Measurements from ENCODE around the gene HIVEP2. TPM values are rescaled to one million over a fixed set of nuclear protein-coding genes. Genes with fewer than 3 reads are reported as not detected.

Gene HIVEP2
- total RNA-seq, 1 experiment from 2014 or later, result 4.2 TPM

DNA sequence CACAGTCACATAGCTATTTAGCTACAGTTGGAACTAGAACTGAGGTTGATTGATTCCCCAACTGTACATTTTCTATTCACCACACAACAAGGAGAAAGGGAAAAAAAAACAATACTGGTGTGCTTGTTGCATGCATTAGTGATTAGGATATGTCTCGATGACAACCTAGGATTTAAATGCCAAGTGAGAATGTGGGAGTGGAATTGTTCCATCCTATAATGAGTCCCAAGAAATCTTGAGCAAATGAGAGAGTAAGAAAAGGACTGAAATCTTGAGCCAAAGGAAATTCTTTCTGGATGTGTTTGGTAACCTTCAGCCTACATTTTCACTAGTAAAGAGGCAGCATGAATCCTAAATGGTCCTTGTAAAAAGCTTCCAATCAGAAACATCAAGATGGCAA, 232.7 kb downstream of the HIVEP2 start:
- H4K91ac ChIP-seq (ENCODE audit: insufficient read length, low read depth, low read length), result no peak overlapping the region
- no peak overlapping the region for H2AFZ ChIP-seq (ENCODE audit: low read length)
- no peaks in the 10 kb centered on the region; the same call in 1 of the 2 replicates for H3K4me1 ChIP-seq (ENCODE audit: insufficient read depth, low read length)
- H2BK120ac ChIP-seq (ENCODE audit: low read depth, low read length, poor library complexity, severe bottlenecking), result no peak overlapping the region
- no peak overlapping the region for H3K4me2 ChIP-seq (ENCODE audit: insufficient read depth, insufficient read length, low read length)
- no peak overlapping the region for H2BK12ac ChIP-seq (ENCODE audit: insufficient read length, low read depth, low read length)
- TF ChIP-seq, protein P1, sequence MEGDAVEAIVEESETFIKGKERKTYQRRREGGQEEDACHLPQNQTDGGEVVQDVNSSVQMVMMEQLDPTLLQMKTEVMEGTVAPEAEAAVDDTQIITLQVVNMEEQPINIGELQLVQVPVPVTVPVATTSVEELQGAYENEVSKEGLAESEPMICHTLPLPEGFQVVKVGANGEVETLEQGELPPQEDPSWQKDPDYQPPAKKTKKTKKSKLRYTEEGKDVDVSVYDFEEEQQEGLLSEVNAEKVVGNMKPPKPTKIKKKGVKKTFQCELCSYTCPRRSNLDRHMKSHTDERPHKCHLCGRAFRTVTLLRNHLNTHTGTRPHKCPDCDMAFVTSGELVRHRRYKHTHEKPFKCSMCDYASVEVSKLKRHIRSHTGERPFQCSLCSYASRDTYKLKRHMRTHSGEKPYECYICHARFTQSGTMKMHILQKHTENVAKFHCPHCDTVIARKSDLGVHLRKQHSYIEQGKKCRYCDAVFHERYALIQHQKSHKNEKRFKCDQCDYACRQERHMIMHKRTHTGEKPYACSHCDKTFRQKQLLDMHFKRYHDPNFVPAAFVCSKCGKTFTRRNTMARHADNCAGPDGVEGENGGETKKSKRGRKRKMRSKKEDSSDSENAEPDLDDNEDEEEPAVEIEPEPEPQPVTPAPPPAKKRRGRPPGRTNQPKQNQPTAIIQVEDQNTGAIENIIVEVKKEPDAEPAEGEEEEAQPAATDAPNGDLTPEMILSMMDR (conservative IDR thresholded peaks at IDR 0.05), result no peak
- no CpG with 5 or more reads among the region's 1 CpG for WGBS (ENCODE audit: extremely low coverage, insufficient read length, low lambda C conversion rate)
- Mint-ChIP-seq H3K27me3 (ENCODE audit: low read depth) (no peaks in the 10 kb centered on the region; the same call in 1 of the 2 replicates), H3K27ac (no peak overlapping the region), H3K4me3 (no peak overlapping the region), H3K9me3 (no peaks in the 10 kb centered on the region), H3K36me3 (ENCODE audit: insufficient read depth in 1 of 3, low read depth in 3 of 3) (no peaks in the 10 kb centered on the region), H3K4me1 (peaks cover 8 to 10% of the 10 kb centered on the region in 2 experiments)
- H2BK15ac ChIP-seq (ENCODE audit: low read depth, low read length), result no peak overlapping the region
- H3K23ac ChIP-seq (ENCODE audit: insufficient read length, low read depth, low read length), result no peak overlapping the region
- H4K5ac ChIP-seq (ENCODE audit: insufficient read length, low read depth, low read length), result no peak overlapping the region
- no peak overlapping the region for H2AK5ac ChIP-seq (ENCODE audit: insufficient read length, low read length)
- no peak overlapping the region for H3K9ac ChIP-seq (ENCODE audit: extremely low read depth, insufficient read length, low read length)
- no peaks in the 10 kb centered on the region for H3K27me3 ChIP-seq (ENCODE audit: insufficient read depth, low read length)
- no peaks in the 10 kb centered on the region for H3K79me1 ChIP-seq (ENCODE audit: insufficient read depth, low read depth, low read length, poor library complexity, severe bottlenecking)
- H3K27ac ChIP-seq (ENCODE audit: insufficient read length, low read depth, low read length), result no peak overlapping the region
- H3T11ph ChIP-seq (ENCODE audit: low read length), result no peak overlapping the region
- no peak for DNase-seq
- H3K18ac ChIP-seq (ENCODE audit: insufficient read length, low read depth, low read length), result no peak overlapping the region
- no peak overlapping the region for H2BK5ac ChIP-seq (ENCODE audit: insufficient read length, low read length)
- H3K23me2 ChIP-seq (ENCODE audit: insufficient read length, low read depth, low read length, poor library complexity, severe bottlenecking), result no peaks in the 10 kb centered on the region
- H3K14ac ChIP-seq (ENCODE audit: insufficient read depth, low read length), result no peak overlapping the region
- no peak overlapping the region for H2BK20ac ChIP-seq (ENCODE audit: low read depth, low read length, poor library complexity, severe bottlenecking)
- no peaks in the 10 kb centered on the region for H3K79me2 ChIP-seq (ENCODE audit: insufficient read depth, low read length)
- H4K8ac ChIP-seq (replicated peaks; ENCODE audit: insufficient read length, low read depth, low read length), result no peak overlapping the region
- H3K4ac ChIP-seq (ENCODE audit: low read depth, low read length), result no peak overlapping the region
- H3K9me3 ChIP-seq (ENCODE audit: control insufficient read depth, low read depth, low read length), result no peaks in the 10 kb centered on the region
- no peak overlapping the region for H3K56ac ChIP-seq (ENCODE audit: insufficient read length, low read depth, low read length)
- H4K20me1 ChIP-seq (ENCODE audit: control insufficient read depth, insufficient read depth, insufficient read length), result no peaks in the 10 kb centered on the region
